Measurements from ENCODE around the gene HJURP. TPM values are rescaled to one million over a fixed set of nuclear protein-coding genes. Genes with fewer than 3 reads are reported as not detected.
A peak's percentile ranks its signal among the peaks of the same experiment; 100 is the strongest.

HJURP gene
- total RNA-seq, 5 donors from 2014 or later (not counting 1 experiment from before 2014, with no cell fraction given): 0.33 to 1.7 (median 1.1) TPM

GRCh38 chr2:233829193-233830110, 24.9 kb downstream of the HJURP start:
- CTCF ChIA-PET: no interaction called here

GRCh38 chr2:233828546-233829192, 25.7 kb downstream of the HJURP start:
- H3K4me3 Mint-ChIP-seq: no peak overlapping the region
- H3K4me1 ChIP-seq (ENCODE audit: control insufficient read depth in 1 of 2, extremely low read depth in 1 of 2, insufficient read depth in 2 of 2, low read length in 2 of 2): no peaks in the 10 kb centered on the region
- no peaks in the 10 kb centered on the region for H3K4me1 Mint-ChIP-seq
- DNase-seq (peak in 1 of 35 experiments; percentile 20), ATAC-seq (replicated peaks in 1 of 4) (no peak)
- H3K27ac ChIP-seq (ENCODE audit: low read length): no peak overlapping the region
- WGBS (ENCODE audit: insufficient coverage): 89% methylated on average over 23 of the region's 24 CpGs
- H3K27me3 Mint-ChIP-seq: peaks cover 3 to 4% of the 10 kb centered on the region in 2 donors
- H3K36me3 ChIP-seq (ENCODE audit: control insufficient read depth in 2 of 2, extremely low read depth in 1 of 2, insufficient read depth in 1 of 2, low read length in 1 of 2): no peaks in the 10 kb centered on the region
- no peaks in the 10 kb centered on the region for H3K36me3 Mint-ChIP-seq
- no peak overlapping the region for H3K4me3 ChIP-seq (ENCODE audit: control insufficient read depth in 1 of 2, extremely low read depth in 1 of 2, low read length in 1 of 2)
- no peak overlapping the region for H3K27ac Mint-ChIP-seq
- H3K9me3 Mint-ChIP-seq: no peaks in the 10 kb centered on the region
- H3K27me3 ChIP-seq (replicated peaks in 1 of 2; ENCODE audit: control insufficient read depth in 2 of 2, extremely low read depth in 1 of 2, insufficient read depth in 2 of 2, low read length in 1 of 2): no peaks in the 10 kb centered on the region
- ChIA-PET CTCF (no interaction called here), POLR2A (no interaction called here)
- no peaks in the 10 kb centered on the region for H3K9me3 ChIP-seq

More at GRCh38 chr2:233829193-233830110, 24.9 kb downstream of the HJURP start:
- Mint-ChIP-seq H3K27me3 (peaks cover 3 to 4% of the 10 kb centered on the region in 2 donors), H3K36me3 (no peaks in the 10 kb centered on the region), H3K9me3 (no peaks in the 10 kb centered on the region), H3K4me3 (no peak overlapping the region), H3K27ac (no peak overlapping the region), H3K4me1 (no peaks in the 10 kb centered on the region)
- Histone ChIP-seq H3K4me1 (ENCODE audit: control insufficient read depth in 1 of 2, extremely low read depth in 1 of 2, insufficient read depth in 2 of 2, low read length in 2 of 2) (no peaks in the 10 kb centered on the region), H3K4me3 (ENCODE audit: control insufficient read depth in 1 of 2, extremely low read depth in 1 of 2, low read length in 1 of 2) (no peak overlapping the region), H3K27ac (ENCODE audit: low read length) (no peak overlapping the region), H3K27me3 (replicated peaks in 1 of 2; ENCODE audit: control insufficient read depth in 2 of 2, extremely low read depth in 1 of 2, insufficient read depth in 2 of 2, low read length in 1 of 2) (no peaks in the 10 kb centered on the region), H3K36me3 (ENCODE audit: control insufficient read depth in 2 of 2, extremely low read depth in 1 of 2, insufficient read depth in 1 of 2, low read length in 1 of 2) (no peaks in the 10 kb centered on the region), H3K9me3 (no peaks in the 10 kb centered on the region)
- ATAC-seq (replicated peaks in 1 of 4) (no peak), DNase-seq (peak in 2 of 35 experiments; percentile 1 to 11)
- POLR2A ChIA-PET: no interaction called here
- WGBS (ENCODE audit: insufficient coverage): 84% methylated on average over 7 of the region's 15 CpGs

GRCh38 chr2:233824373-233824772, 30.0 kb downstream of the HJURP start:
- Mint-ChIP-seq H3K36me3 (no peaks in the 10 kb centered on the region), H3K27me3 (peaks cover 7 to 13% of the 10 kb centered on the region in 2 donors), H3K4me1 (no peaks in the 10 kb centered on the region), H3K4me3 (no peak overlapping the region), H3K9me3 (no peaks in the 10 kb centered on the region), H3K27ac (no peak overlapping the region)
- H3K27ac ChIP-seq (ENCODE audit: low read length): no peak overlapping the region
- H3K9me3 ChIP-seq: no peaks in the 10 kb centered on the region
- CTCF ChIA-PET: no interaction called here
- no peak for ATAC-seq (replicated peaks in 1 of 4)
- H3K36me3 ChIP-seq (ENCODE audit: control insufficient read depth in 2 of 2, extremely low read depth in 1 of 2, insufficient read depth in 1 of 2, low read length in 1 of 2): no peaks in the 10 kb centered on the region
- no peak overlapping the region for H3K4me3 ChIP-seq (ENCODE audit: control insufficient read depth in 1 of 2, extremely low read depth in 1 of 2, low read length in 1 of 2)
- POLR2A ChIA-PET: no interaction called here
- H3K27me3 ChIP-seq (replicated peaks in 1 of 2; ENCODE audit: control insufficient read depth in 2 of 2, extremely low read depth in 1 of 2, insufficient read depth in 2 of 2, low read length in 1 of 2): peaks cover 0 to 31% of the 10 kb centered on the region in 2 experiments
- no peak for DNase-seq
- H3K4me1 ChIP-seq (ENCODE audit: control insufficient read depth in 1 of 2, extremely low read depth in 1 of 2, insufficient read depth in 2 of 2, low read length in 2 of 2): no peaks in the 10 kb centered on the region
- 89% methylated on average over 6 of the region's 7 CpGs for WGBS (ENCODE audit: insufficient coverage)

DNA sequence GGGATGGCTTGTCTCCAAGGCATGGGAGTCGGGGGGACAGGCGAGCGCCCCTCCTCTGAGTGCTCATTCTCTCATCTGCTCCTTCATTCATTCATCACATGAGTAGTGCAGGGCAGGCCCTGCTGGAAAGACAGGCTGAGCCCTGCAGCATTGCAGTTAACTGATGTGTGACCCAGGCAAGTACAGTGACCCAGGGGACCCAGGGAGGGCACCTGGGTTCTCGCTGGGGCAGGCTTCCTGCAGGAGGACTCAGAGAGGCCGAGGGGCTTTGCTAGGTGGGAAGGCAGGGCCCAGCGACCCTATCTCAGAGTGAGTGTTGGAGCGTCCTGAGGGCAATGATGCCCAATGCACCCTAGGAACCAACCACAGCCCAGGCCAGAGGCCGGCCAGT, 30.6 kb downstream of the HJURP start:
- WGBS (ENCODE audit: insufficient coverage): 83% methylated on average over 6 of the region's 8 CpGs
- no peak overlapping the region for H3K4me3 ChIP-seq (ENCODE audit: control insufficient read depth in 1 of 2, extremely low read depth in 1 of 2, low read length in 1 of 2)
- no peaks in the 10 kb centered on the region for H3K4me1 Mint-ChIP-seq
- H3K36me3 Mint-ChIP-seq: no peaks in the 10 kb centered on the region
- peaks cover 0 to 35% of the 10 kb centered on the region in 2 experiments for H3K27me3 ChIP-seq (replicated peaks in 1 of 2; ENCODE audit: control insufficient read depth in 2 of 2, extremely low read depth in 1 of 2, insufficient read depth in 2 of 2, low read length in 1 of 2)
- no peak overlapping the region for H3K27ac Mint-ChIP-seq
- no peaks in the 10 kb centered on the region for H3K9me3 ChIP-seq
- no peak overlapping the region for H3K4me3 Mint-ChIP-seq
- CTCF ChIA-PET: no interaction called here
- peaks cover 7 to 17% of the 10 kb centered on the region in 2 donors for H3K27me3 Mint-ChIP-seq
- no peaks in the 10 kb centered on the region for H3K36me3 ChIP-seq (ENCODE audit: control insufficient read depth in 2 of 2, extremely low read depth in 1 of 2, insufficient read depth in 1 of 2, low read length in 1 of 2)
- no peak overlapping the region for H3K27ac ChIP-seq (ENCODE audit: low read length)
- POLR2A ChIA-PET: no interaction called here
- no peak for ATAC-seq (replicated peaks in 1 of 4)
- no peaks in the 10 kb centered on the region for H3K9me3 Mint-ChIP-seq
- DNase-seq: no peak
- no peaks in the 10 kb centered on the region for H3K4me1 ChIP-seq (ENCODE audit: control insufficient read depth in 1 of 2, extremely low read depth in 1 of 2, insufficient read depth in 2 of 2, low read length in 2 of 2)

- no peaks in the 10 kb centered on the region for H3K36me3 Mint-ChIP-seq
- H3K4me3 Mint-ChIP-seq: no peak overlapping the region
- H3K4me3 ChIP-seq (ENCODE audit: control insufficient read depth in 1 of 2, extremely low read depth in 1 of 2, low read length in 1 of 2): no peak overlapping the region
- ChIA-PET POLR2A (no interaction called here), CTCF (no interaction called here)
- WGBS (ENCODE audit: insufficient coverage): 88% methylated on average over 19 of the region's 25 CpGs
- peak in 1 of 35 experiments; percentile 12 for DNase-seq
- peaks cover 9 to 19% of the 10 kb centered on the region in 2 donors for H3K27me3 Mint-ChIP-seq
- H3K4me1 ChIP-seq (ENCODE audit: control insufficient read depth in 1 of 2, extremely low read depth in 1 of 2, insufficient read depth in 2 of 2, low read length in 2 of 2): no peaks in the 10 kb centered on the region
- H3K27ac Mint-ChIP-seq: no peak overlapping the region
- H3K4me1 Mint-ChIP-seq: no peaks in the 10 kb centered on the region
- no peaks in the 10 kb centered on the region for H3K9me3 Mint-ChIP-seq
- peaks cover 0 to 40% of the 10 kb centered on the region in 2 experiments for H3K27me3 ChIP-seq (replicated peaks in 1 of 2; ENCODE audit: control insufficient read depth in 2 of 2, extremely low read depth in 1 of 2, insufficient read depth in 2 of 2, low read length in 1 of 2)
- no peaks in the 10 kb centered on the region for H3K9me3 ChIP-seq
- H3K27ac ChIP-seq (ENCODE audit: low read length): no peak overlapping the region
- no peaks in the 10 kb centered on the region for H3K36me3 ChIP-seq (ENCODE audit: control insufficient read depth in 2 of 2, extremely low read depth in 1 of 2, insufficient read depth in 1 of 2, low read length in 1 of 2)
- ATAC-seq (replicated peaks in 1 of 4): no peak
Measured at GRCh38 chr2:233822781-233823730, 31.3 kb downstream of the HJURP start.

Measured in T-cell (primary cell).